ENCODE results near the gene METTL8.

- TF ChIP-seq EZH2phosphoT487 (conservative IDR thresholded peaks at IDR 0.05; ENCODE audit: low read length): no peak
- TF ChIP-seq, protein P1, sequence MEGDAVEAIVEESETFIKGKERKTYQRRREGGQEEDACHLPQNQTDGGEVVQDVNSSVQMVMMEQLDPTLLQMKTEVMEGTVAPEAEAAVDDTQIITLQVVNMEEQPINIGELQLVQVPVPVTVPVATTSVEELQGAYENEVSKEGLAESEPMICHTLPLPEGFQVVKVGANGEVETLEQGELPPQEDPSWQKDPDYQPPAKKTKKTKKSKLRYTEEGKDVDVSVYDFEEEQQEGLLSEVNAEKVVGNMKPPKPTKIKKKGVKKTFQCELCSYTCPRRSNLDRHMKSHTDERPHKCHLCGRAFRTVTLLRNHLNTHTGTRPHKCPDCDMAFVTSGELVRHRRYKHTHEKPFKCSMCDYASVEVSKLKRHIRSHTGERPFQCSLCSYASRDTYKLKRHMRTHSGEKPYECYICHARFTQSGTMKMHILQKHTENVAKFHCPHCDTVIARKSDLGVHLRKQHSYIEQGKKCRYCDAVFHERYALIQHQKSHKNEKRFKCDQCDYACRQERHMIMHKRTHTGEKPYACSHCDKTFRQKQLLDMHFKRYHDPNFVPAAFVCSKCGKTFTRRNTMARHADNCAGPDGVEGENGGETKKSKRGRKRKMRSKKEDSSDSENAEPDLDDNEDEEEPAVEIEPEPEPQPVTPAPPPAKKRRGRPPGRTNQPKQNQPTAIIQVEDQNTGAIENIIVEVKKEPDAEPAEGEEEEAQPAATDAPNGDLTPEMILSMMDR (IDR thresholded peaks at IDR 0.05; ENCODE audit: insufficient read depth, low read length, poor library complexity, severe bottlenecking): no peak
These were observed 161.8 kb downstream of the METTL8 start for GRCh38 chr2:171271971-171272436.
